Bronchial epithelial cell (primary cell): Measurements from ENCODE around the gene NCSTN. TPM values are rescaled to one million over a fixed set of nuclear protein-coding genes. Genes with fewer than 3 reads are reported as not detected.

Source experiments
- DNase-seq: peaks from one replicate; pipeline ENCODE4 v3.0.0-alpha.2; 2010; ENCODE audit warnings: low read depth
- FAIRE-seq: peaks from 2 replicates; lab custom pipeline; 2011; peaks lifted over from hg19 to GRCh38; lab: Jason Lieb, UNC
- H3K27me3 ChIP-seq: 2 replicates; pipeline ENCODE4 v1.5.1; 2011; ENCODE audit warnings: low read length; ENCODE audit not compliant: control insufficient read depth, insufficient read depth
- H3K36me3 ChIP-seq: 2 replicates; pipeline ENCODE4 v1.5.1; 2011; ENCODE audit warnings: low read length; ENCODE audit not compliant: control insufficient read depth, insufficient read depth
- H3K4me3 ChIP-seq: 2 replicates; pipeline ENCODE4 v1.5.1; 2011; ENCODE audit warnings: mild to moderate bottlenecking, low read depth, low read length, control low read depth
- CTCF ChIP-seq: IDR thresholded peaks from 2 replicates; pipeline ENCODE4 v1.5.1; 2011; ENCODE audit warnings: mild to moderate bottlenecking, moderate library complexity, low read length, control low read depth, inconsistent platforms; ENCODE audit not compliant: insufficient read depth, severe bottlenecking
- total RNA-seq: library from RNA; depleted of rRNA; stranded (reverse); fragments of >200 nt; gene quantifications from 2 replicates; pipeline ENCODE4 v1.2.1, GENCODE V29; 2014

NCSTN gene
- total RNA-seq, 1 donor from 2014 or later: 27.9 TPM

- no peak for TF ChIP-seq CTCF
- H3K27me3 ChIP-seq: no peaks in the 10 kb centered on the region
- H3K4me3 ChIP-seq: no peak overlapping the region
- no peak for FAIRE-seq
- no peak for DNase-seq
- H3K36me3 ChIP-seq: peaks cover 42% of the 10 kb centered on the region
These were observed 8.4 kb downstream of the NCSTN start for GRCh38 chr1:160351629-160352028.

- FAIRE-seq (peak; percentile 55), DNase-seq (no peak)
- TF ChIP-seq CTCF: no peak
These were observed 9.4 kb downstream of the NCSTN start for GRCh38 chr1:160352555-160352954.

GRCh38 chr1:160353223-160353622, 10.0 kb downstream of the NCSTN start:
- no peak for TF ChIP-seq CTCF
- peak; percentile 25 for DNase-seq
- Histone ChIP-seq H3K27me3 (no peaks in the 10 kb centered on the region), H3K36me3 (peaks cover 42% of the 10 kb centered on the region), H3K4me3 (no peak overlapping the region)
- no peak for FAIRE-seq

More at GRCh38 chr1:160352555-160352954, 9.4 kb downstream of the NCSTN start:
- H3K4me3 ChIP-seq: no peak overlapping the region
- peaks cover 41% of the 10 kb centered on the region for H3K36me3 ChIP-seq
- H3K27me3 ChIP-seq: no peaks in the 10 kb centered on the region

- DNase-seq (peak; percentile 30), FAIRE-seq (no peak)
- TF ChIP-seq CTCF: peak; percentile 54
- no peak overlapping the region for H3K4me3 ChIP-seq
- no peaks in the 10 kb centered on the region for H3K27me3 ChIP-seq
- H3K36me3 ChIP-seq: peaks cover 40% of the 10 kb centered on the region
These were observed 11.3 kb downstream of the NCSTN start for GRCh38 chr1:160354388-160354985.

GRCh38 chr1:160357286-160358002, 14.3 kb downstream of the NCSTN start:
- no peak for DNase-seq
- no peak for TF ChIP-seq CTCF
- H3K36me3 ChIP-seq: peaks cover 34% of the 10 kb centered on the region
- no peak for FAIRE-seq
- H3K27me3 ChIP-seq: no peaks in the 10 kb centered on the region
- no peak overlapping the region for H3K4me3 ChIP-seq
